Renal pelvis (tissue), 4 donors: ENCODE results near the gene TES. TPM values are rescaled to one million over a fixed set of nuclear protein-coding genes. Genes with fewer than 3 reads are reported as not detected.
"Not testable (repeated sequence)": the region's sequence is repeated elsewhere in the genome, so short reads cannot be mapped to it uniquely, and the experiment has no call there.

Experiments used
- DNase-seq: peaks from one replicate; pipeline ENCODE4 v3.0.0-alpha.2; 2013
- polyA plus RNA-seq, 3 donors: library from polyadenylated mRNA; unstranded; fragments of 120-200 nt; gene quantifications; one replicate each; pipeline ENCODE4 v1.2.1, GENCODE V29; 2013; ENCODE audit not compliant: insufficient read length in 3 of 3

TES gene
- polyA plus RNA-seq, 3 donors: 65.6 to 79.3 (median 71.5) TPM

- no peak for DNase-seq
These were observed 28.7 kb downstream of the TES start for GRCh38 chr7:116239020-116239419.

GRCh38 chr7:116239434-116239833 is 29.1 kb downstream of the TES start:
- DNase-seq: no peak

GRCh38 chr7:116240024-116240668 is 29.8 kb downstream of the TES start:
- peak; percentile 49 for DNase-seq

- no peak for DNase-seq
These were observed 31.0 kb downstream of the TES start for GRCh38 chr7:116241291-116241690.

- no peak for DNase-seq
These were observed 31.8 kb downstream of the TES start for GRCh38 chr7:116242178-116242577.

- DNase-seq: no peak
These were observed 32.4 kb downstream of the TES start for GRCh38 chr7:116242759-116243158.

GRCh38 chr7:116244803-116245202 is 34.5 kb downstream of the TES start:
- not testable (repeated sequence) for DNase-seq

- no peak for DNase-seq
These were observed 36.0 kb downstream of the TES start for GRCh38 chr7:116246357-116246756.

GRCh38 chr7:116249969-116250553 is 39.7 kb downstream of the TES start:
- no peak for DNase-seq

- no peak for DNase-seq
These were observed 41.3 kb downstream of the TES start for GRCh38 chr7:116251675-116252074.

GRCh38 chr7:116252249-116252648 is 41.9 kb downstream of the TES start:
- DNase-seq: no peak

- DNase-seq: no peak
These were observed 46.8 kb downstream of the TES start for GRCh38 chr7:116257156-116257555.

- peak; percentile 48 for DNase-seq
These were observed 48.4 kb downstream of the TES start for GRCh38 chr7:116258734-116259133.

- DNase-seq: no peak
These were observed 49.0 kb downstream of the TES start for GRCh38 chr7:116259156-116259870.

GRCh38 chr7:116259871-116260440 is 49.6 kb downstream of the TES start:
- DNase-seq: no peak

- DNase-seq: no peak
These were observed 51.6 kb downstream of the TES start for GRCh38 chr7:116261904-116262303.

GRCh38 chr7:116265881-116266280 is 55.5 kb downstream of the TES start:
- no peak for DNase-seq

GRCh38 chr7:116269466-116269865 is 59.1 kb downstream of the TES start:
- DNase-seq: no peak

GRCh38 chr7:116271161-116271913 is 61.0 kb downstream of the TES start:
- DNase-seq: peak; percentile 42

- peak; percentile 28 for DNase-seq
These were observed 61.9 kb downstream of the TES start for GRCh38 chr7:116271963-116272886.
